ENCODE measurements around the gene OSGEP.

GRCh38 chr14:20440465-20440864 lies 14.1 kb downstream of the OSGEP start:
- no peak for TF ChIP-seq CTCF (IDR thresholded peaks at IDR 0.05; ENCODE audit: low read length)
- no peak for TF ChIP-seq EZH2 (IDR thresholded peaks at IDR 0.05; ENCODE audit: borderline replicate concordance, low read length)
